ENCODE measurements around the gene NUDT12. TPM values are rescaled to one million over a fixed set of nuclear protein-coding genes. Genes with fewer than 3 reads are reported as not detected.
A peak's percentile ranks its signal among the peaks of the same experiment; 100 is the strongest.

Gene NUDT12
- polyA plus RNA-seq (2011; rRNA removed) (5.1 and 6.2 TPM in 2 replicates), polyA plus RNA-seq (2017; fragmentation: RNase III; extraction: RNeasy Plus Mini Kit Qiagen cat#74134 plus additional on column Dnase treatment) (2.5 to 3.1 TPM (median 3.1 TPM) in 3 replicates), polyA minus RNA-seq (2011; rRNA and poly(A)+ RNA removed) (0.92 and 1.1 TPM in 2 replicates)
- polyA plus RNA-seq (2012; cell fraction: cytosol; rRNA removed), result 0.49 and 0.62 TPM in 2 replicates
- 0.64 and 0.93 TPM in 2 replicates for polyA plus RNA-seq (2012; cell fraction: nucleus; rRNA removed)

DNA sequence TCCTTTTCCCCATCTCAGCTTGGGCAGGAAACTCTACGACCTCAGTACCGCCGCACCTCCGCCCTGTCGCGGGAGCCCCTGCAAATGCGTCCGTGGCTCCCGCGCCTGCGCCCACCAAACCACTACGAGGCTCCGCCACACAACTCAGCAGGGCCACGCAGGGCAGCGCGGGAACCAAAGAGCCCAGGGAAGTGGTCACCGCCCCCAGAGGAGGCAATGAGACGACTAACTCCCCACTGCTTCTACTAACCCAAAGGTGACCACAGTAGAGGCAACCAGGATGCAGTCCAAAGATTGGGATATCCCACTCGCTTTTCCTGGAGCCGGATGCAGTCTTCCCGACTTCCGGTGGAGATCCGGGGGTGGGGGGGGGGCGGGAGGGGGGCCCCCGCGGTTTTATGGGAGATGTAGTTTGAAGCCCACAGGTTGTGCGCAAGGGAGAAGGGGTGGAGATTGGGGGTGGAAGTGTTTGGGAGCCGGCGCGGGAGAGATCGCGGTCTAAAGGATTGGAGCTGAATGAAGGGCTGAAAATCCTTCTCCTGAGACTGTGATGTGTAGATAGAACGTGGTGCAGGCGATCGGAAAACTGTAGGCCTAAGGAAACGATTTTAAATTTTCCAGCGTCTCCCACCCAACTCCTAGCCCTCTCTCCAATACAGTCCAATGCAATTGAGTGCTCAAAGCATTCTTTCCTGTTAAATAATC, at the start of gene NUDT12:
Gene NUDT12 (minus strand): TSS at position 337 of the 705 bp plus-strand sequence. CDS start 2,541 bp downstream, outside the sequence.
- FAIRE-seq (no peak), ATAC-seq (peak; percentile 96 to 97), DNase-seq (ENCODE audit: low read depth in 1 of 2, low spot score in 1 of 2) (peak; percentile 16 to 54)
- ChIA-PET POLR2A (no interaction called here), CTCF (no interaction called here)
- 68% methylated on average over 22 of the region's 37 CpGs for WGBS (ENCODE audit: missing lambda C conversion rate)
- Histone ChIP-seq H3K4me2 (peak within 1 kb of the TSS; percentile 68), H3K9me3 (no peaks in the 10 kb centered on the region), H3K4me3 (peak within 1 kb of the TSS; percentile 62), H3K27ac (peak within 1 kb of the TSS; percentile 77 to 85), H3K4me1 (no peaks in the 10 kb centered on the region)
- TF ChIP-seq FOSB (CRISPR knock-in tag; IDR thresholded peaks at IDR 0.05) (no peak), TP53 (CRISPR knock-in tag; IDR thresholded peaks at IDR 0.05) (no peak), ZNF302 (CRISPR knock-in tag; IDR thresholded peaks at IDR 0.05) (no peak), SREBF2 (IDR thresholded peaks at IDR 0.05) (no peak), MYC (IDR thresholded peaks at IDR 0.05; ENCODE audit: borderline replicate concordance, low read length) (no peak), RAD21 (conservative IDR thresholded peaks at IDR 0.05 in 1 of 2, IDR thresholded peaks at IDR 0.05 in 1 of 2) (no peak), ZC3H11A (IDR thresholded peaks at IDR 0.05) (no peak), POLR2A (IDR thresholded peaks at IDR 0.05; ENCODE audit: low read length) (0 out of 2 replicates have a peak, but pooled peaks have one; percentile 4), JUNB (IDR thresholded peaks at IDR 0.05) (no peak), MAFK (IDR thresholded peaks at IDR 0.05; ENCODE audit: partially characterized antibody) (no peak), HDAC2 (IDR thresholded peaks at IDR 0.05) (no peak), JUN (IDR thresholded peaks at IDR 0.05) (0 out of 5 replicates have a peak, but pooled peaks of 1 of the 2 experiments have one; percentile 40), SMC3 (IDR thresholded peaks at IDR 0.05) (no peak)
- TF ChIP-seq, protein P1, sequence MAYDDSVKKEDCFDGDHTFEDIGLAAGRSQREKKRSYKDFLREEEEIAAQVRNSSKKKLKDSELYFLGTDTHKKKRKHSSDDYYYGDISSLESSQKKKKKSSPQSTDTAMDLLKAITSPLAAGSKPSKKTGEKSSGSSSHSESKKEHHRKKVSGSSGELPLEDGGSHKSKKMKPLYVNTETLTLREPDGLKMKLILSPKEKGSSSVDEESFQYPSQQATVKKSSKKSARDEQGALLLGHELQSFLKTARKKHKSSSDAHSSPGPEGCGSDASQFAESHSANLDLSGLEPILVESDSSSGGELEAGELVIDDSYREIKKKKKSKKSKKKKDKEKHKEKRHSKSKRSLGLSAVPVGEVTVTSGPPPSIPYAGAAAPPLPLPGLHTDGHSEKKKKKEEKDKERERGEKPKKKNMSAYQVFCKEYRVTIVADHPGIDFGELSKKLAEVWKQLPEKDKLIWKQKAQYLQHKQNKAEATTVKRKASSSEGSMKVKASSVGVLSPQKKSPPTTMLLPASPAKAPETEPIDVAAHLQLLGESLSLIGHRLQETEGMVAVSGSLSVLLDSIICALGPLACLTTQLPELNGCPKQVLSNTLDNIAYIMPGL (CRISPR knock-in tag; IDR thresholded peaks at IDR 0.05; ENCODE audit: borderline replicate concordance), result no peak
- TF ChIP-seq, protein P2, sequence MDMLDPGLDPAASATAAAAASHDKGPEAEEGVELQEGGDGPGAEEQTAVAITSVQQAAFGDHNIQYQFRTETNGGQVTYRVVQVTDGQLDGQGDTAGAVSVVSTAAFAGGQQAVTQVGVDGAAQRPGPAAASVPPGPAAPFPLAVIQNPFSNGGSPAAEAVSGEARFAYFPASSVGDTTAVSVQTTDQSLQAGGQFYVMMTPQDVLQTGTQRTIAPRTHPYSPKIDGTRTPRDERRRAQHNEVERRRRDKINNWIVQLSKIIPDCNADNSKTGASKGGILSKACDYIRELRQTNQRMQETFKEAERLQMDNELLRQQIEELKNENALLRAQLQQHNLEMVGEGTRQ (IDR thresholded peaks at IDR 0.05), result no peak
- TF ChIP-seq, protein P3, sequence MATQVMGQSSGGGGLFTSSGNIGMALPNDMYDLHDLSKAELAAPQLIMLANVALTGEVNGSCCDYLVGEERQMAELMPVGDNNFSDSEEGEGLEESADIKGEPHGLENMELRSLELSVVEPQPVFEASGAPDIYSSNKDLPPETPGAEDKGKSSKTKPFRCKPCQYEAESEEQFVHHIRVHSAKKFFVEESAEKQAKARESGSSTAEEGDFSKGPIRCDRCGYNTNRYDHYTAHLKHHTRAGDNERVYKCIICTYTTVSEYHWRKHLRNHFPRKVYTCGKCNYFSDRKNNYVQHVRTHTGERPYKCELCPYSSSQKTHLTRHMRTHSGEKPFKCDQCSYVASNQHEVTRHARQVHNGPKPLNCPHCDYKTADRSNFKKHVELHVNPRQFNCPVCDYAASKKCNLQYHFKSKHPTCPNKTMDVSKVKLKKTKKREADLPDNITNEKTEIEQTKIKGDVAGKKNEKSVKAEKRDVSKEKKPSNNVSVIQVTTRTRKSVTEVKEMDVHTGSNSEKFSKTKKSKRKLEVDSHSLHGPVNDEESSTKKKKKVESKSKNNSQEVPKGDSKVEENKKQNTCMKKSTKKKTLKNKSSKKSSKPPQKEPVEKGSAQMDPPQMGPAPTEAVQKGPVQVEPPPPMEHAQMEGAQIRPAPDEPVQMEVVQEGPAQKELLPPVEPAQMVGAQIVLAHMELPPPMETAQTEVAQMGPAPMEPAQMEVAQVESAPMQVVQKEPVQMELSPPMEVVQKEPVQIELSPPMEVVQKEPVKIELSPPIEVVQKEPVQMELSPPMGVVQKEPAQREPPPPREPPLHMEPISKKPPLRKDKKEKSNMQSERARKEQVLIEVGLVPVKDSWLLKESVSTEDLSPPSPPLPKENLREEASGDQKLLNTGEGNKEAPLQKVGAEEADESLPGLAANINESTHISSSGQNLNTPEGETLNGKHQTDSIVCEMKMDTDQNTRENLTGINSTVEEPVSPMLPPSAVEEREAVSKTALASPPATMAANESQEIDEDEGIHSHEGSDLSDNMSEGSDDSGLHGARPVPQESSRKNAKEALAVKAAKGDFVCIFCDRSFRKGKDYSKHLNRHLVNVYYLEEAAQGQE (IDR thresholded peaks at IDR 0.05), result peak; percentile 37; the same call in 1 of the 2 replicates
- TF ChIP-seq, protein P4, sequence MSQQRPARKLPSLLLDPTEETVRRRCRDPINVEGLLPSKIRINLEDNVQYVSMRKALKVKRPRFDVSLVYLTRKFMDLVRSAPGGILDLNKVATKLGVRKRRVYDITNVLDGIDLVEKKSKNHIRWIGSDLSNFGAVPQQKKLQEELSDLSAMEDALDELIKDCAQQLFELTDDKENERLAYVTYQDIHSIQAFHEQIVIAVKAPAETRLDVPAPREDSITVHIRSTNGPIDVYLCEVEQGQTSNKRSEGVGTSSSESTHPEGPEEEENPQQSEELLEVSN (IDR thresholded peaks at IDR 0.05; ENCODE audit: borderline replicate concordance, low read depth), result no peak
- TF ChIP-seq, protein P5, sequence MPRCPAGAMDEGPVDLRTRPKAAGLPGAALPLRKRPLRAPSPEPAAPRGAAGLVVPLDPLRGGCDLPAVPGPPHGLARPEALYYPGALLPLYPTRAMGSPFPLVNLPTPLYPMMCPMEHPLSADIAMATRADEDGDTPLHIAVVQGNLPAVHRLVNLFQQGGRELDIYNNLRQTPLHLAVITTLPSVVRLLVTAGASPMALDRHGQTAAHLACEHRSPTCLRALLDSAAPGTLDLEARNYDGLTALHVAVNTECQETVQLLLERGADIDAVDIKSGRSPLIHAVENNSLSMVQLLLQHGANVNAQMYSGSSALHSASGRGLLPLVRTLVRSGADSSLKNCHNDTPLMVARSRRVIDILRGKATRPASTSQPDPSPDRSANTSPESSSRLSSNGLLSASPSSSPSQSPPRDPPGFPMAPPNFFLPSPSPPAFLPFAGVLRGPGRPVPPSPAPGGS (IDR thresholded peaks at IDR 0.05), result 0 out of 3 replicates have a peak, but pooled peaks have one; percentile 38

Data from A549 (cell line).